Measurements from ENCODE around the gene SLC39A11. TPM values are rescaled to one million over a fixed set of nuclear protein-coding genes. Genes with fewer than 3 reads are reported as not detected.

The SLC39A11 gene
- polyA plus RNA-seq, 1 of the 3 experiments (the other 2 are of a cell fraction): 23.5 TPM

DNA sequence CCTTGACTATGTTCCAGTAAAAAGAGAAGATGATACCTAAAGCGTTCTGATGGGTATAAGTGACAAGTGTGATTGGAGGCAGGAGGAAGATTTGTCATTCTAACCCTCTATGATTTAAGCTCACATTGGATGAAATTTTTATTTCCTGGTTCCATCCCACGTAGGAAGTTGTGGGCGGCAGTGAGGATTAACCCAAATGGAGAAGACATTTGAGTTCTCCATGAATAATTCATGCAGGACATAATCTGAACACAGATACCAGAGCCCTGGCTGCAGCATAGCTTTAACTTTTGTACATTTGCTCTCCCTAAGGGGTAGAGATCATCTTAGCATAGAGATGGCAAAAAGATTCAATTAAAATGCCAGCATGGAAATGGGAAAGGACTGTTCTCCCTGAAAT lies 146.3 kb downstream of the SLC39A11 start:
- TF ChIP-seq MXI1 (IDR thresholded peaks at IDR 0.05; ENCODE audit: low read depth, low read length): no peak
- TF ChIP-seq MAX (IDR thresholded peaks at IDR 0.05; ENCODE audit: low read depth): no peak
- no peak for TF ChIP-seq GABPA (IDR thresholded peaks at IDR 0.05; ENCODE audit: low read depth)
- TF ChIP-seq RCOR1 (IDR thresholded peaks at IDR 0.05; ENCODE audit: low read length): no peak
- no peak for TF ChIP-seq REST (IDR thresholded peaks at IDR 0.05; ENCODE audit: low read depth, low read length)
- TF ChIP-seq CTCF (IDR thresholded peaks at IDR 0.05): no peak
- no peak for TF ChIP-seq FOXM1 (IDR thresholded peaks at IDR 0.05; ENCODE audit: low read depth)
- TF ChIP-seq FOSL2 (IDR thresholded peaks at IDR 0.05; ENCODE audit: borderline replicate concordance, low read depth): no peak
- no peak for TF ChIP-seq NRF1 (IDR thresholded peaks at IDR 0.05; ENCODE audit: low read depth, low read length)
- no peak for TF ChIP-seq ELF1 (IDR thresholded peaks at IDR 0.05)
- TF ChIP-seq, protein P1, sequence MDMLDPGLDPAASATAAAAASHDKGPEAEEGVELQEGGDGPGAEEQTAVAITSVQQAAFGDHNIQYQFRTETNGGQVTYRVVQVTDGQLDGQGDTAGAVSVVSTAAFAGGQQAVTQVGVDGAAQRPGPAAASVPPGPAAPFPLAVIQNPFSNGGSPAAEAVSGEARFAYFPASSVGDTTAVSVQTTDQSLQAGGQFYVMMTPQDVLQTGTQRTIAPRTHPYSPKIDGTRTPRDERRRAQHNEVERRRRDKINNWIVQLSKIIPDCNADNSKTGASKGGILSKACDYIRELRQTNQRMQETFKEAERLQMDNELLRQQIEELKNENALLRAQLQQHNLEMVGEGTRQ (IDR thresholded peaks at IDR 0.05; ENCODE audit: borderline replicate concordance, low read depth, low read length): no peak
- TF ChIP-seq JUND (IDR thresholded peaks at IDR 0.05): no peak
- TF ChIP-seq EZH2phosphoT487 (IDR thresholded peaks at IDR 0.05; ENCODE audit: borderline replicate concordance, low read depth): no peak
- TF ChIP-seq, protein P2, sequence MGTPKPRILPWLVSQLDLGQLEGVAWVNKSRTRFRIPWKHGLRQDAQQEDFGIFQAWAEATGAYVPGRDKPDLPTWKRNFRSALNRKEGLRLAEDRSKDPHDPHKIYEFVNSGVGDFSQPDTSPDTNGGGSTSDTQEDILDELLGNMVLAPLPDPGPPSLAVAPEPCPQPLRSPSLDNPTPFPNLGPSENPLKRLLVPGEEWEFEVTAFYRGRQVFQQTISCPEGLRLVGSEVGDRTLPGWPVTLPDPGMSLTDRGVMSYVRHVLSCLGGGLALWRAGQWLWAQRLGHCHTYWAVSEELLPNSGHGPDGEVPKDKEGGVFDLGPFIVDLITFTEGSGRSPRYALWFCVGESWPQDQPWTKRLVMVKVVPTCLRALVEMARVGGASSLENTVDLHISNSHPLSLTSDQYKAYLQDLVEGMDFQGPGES (IDR thresholded peaks at IDR 0.05; ENCODE audit: low read depth, low read length): no peak
- no peak for TF ChIP-seq NFIC (IDR thresholded peaks at IDR 0.05; ENCODE audit: borderline replicate concordance)
- TF ChIP-seq TCF12 (IDR thresholded peaks at IDR 0.05): no peak
- ChIA-PET POLR2A (no interaction called here), CTCF (interaction anchor here (1.3 kb wide), 1 partner anchor 221 kb away, joined by 3 read pairs; no protein-coding TSS in a partner anchor)
- 89% methylated on average over 3 of the region's 3 CpGs for WGBS (ENCODE audit: low lambda C conversion rate)
- H3F3A ChIP-seq (replicated peaks; ENCODE audit: insufficient read depth): no peaks in the 10 kb centered on the region
- no peak overlapping the region for H3K9ac ChIP-seq
- no peak overlapping the region for H2AFZ ChIP-seq (ENCODE audit: low read depth)
- H3K4me2 ChIP-seq: no peak overlapping the region
- H3K4me1 ChIP-seq (ENCODE audit: control insufficient read depth in 1 of 2, insufficient read depth in 2 of 2, low read depth in 1 of 2, low read length in 1 of 2): peaks cover 13 to 17% of the 10 kb centered on the region in 2 experiments; a peak in 3 of 4 replicates
- no peak for DNase-seq
- no peaks in the 10 kb centered on the region for H4K20me1 ChIP-seq (ENCODE audit: insufficient read depth)
- H3K9me3 ChIP-seq: no peaks in the 10 kb centered on the region
- no peaks in the 10 kb centered on the region for H3K27me3 ChIP-seq (ENCODE audit: insufficient read depth)
- H3K4me3 ChIP-seq (ENCODE audit: low read depth in 2 of 2, low read length in 1 of 2): no peak overlapping the region
- H3K36me3 ChIP-seq (replicated peaks in 1 of 2; ENCODE audit: control insufficient read depth in 1 of 2, insufficient read depth in 2 of 2, low read length in 1 of 2): no peaks in the 10 kb centered on the region
- no peaks in the 10 kb centered on the region for H3K79me2 ChIP-seq (ENCODE audit: insufficient read depth)
- no peak overlapping the region for H3K27ac ChIP-seq (ENCODE audit: low read depth in 2 of 2, low read length in 1 of 2)
- no peaks in the 10 kb centered on the region for H3K9me2 ChIP-seq
